Transverse colon (tissue), 4 donors: Measurements from ENCODE around the gene ACP3. TPM values are rescaled to one million over a fixed set of nuclear protein-coding genes. Genes with fewer than 3 reads are reported as not detected.

Experiments
- DNase-seq: peaks from one replicate; pipeline ENCODE4 v3.0.0-alpha.2; 2019
- H3K27ac ChIP-seq, 4 donors: fragments of 200-600 bp; sonication (generic); 2 replicates each; pipeline ENCODE4 v1.5.1; 2016 to 2018; ENCODE audit warnings: inconsistent platforms in 4 of 4
- H3K27me3 ChIP-seq: fragments of 200-600 bp; sonication (generic); 2 replicates; pipeline ENCODE4 v1.5.1; 2017; ENCODE audit warnings: inconsistent platforms
- H3K36me3 ChIP-seq, 4 donors: fragments of 200-600 bp; sonication (generic); 2 replicates each; pipeline ENCODE4 v1.5.1; 2017 to 2019; ENCODE audit warnings: inconsistent platforms in 4 of 4
- H3K4me1 ChIP-seq, 4 donors: fragments of 200-600 bp; sonication (generic); 2 replicates each; pipeline ENCODE4 v1.5.1; 2017 to 2020; ENCODE audit warnings: inconsistent platforms in 4 of 4
- H3K4me3 ChIP-seq, 4 donors: fragments of 200-600 bp; sonication (generic); 1 replicate in 1 of 4; 2 replicates in 3 of 4; pipeline versions ENCODE4 v1.5.1 to v1.6.1; 2017 to 2019; ENCODE audit warnings: inconsistent platforms in 4 of 4
- H3K9me3 ChIP-seq, 2 donors: fragments of 200-600 bp; sonication (generic); 2 replicates each; pipeline ENCODE4 v1.5.1; 2017 to 2019; ENCODE audit warnings: inconsistent platforms in 2 of 2
- EP300 ChIP-seq: sonication (generic); formaldehyde crosslinking; IDR thresholded peaks from one replicate; pipeline ENCODE4 v1.6.1; 2017; ENCODE audit warnings: antibody characterized with exemption, low read depth
- POLR2A ChIP-seq: fragments of 450-650 bp; IDR thresholded peaks from one replicate; pipeline ENCODE4 v1.6.1; 2016; ENCODE audit warnings: antibody characterized with exemption, mild to moderate bottlenecking, moderate library complexity
- POLR2AphosphoS5 ChIP-seq, 3 donors: sonication (generic); formaldehyde crosslinking; IDR thresholded peaks; one replicate each; pipeline ENCODE4 v1.6.1; 2016; ENCODE audit warnings: antibody characterized with exemption in 3 of 3
- WGBS, 2 donors: methylation state at CpG; one replicate each; pipeline ENCODE4 v1.1.5; 2018; ENCODE audit warnings: low coverage in 1 of 2; 5-methylcytosine and 5-hydroxymethylcytosine counted together
- in situ Hi-C, 4 donors: fragments of 200-750 bp; cut with MboI; loops; one replicate each; pipeline versions ENCODE4 v1.15.0 to v1.15.1; 2017; ENCODE audit warnings: low sequenced_read_pairs in 3 of 4, low pct_ligation_motif_present in 1 of 4, low pct_unique_long_range_greater_than_20kb in 1 of 4
- intact Hi-C: fragments of 100-400 bp; cut with DNase I; formaldehyde crosslinking; loops from one replicate; pipeline ENCODE4 v1.15.1; 2023; ENCODE audit warnings: low total_unique reads
- total RNA-seq, 4 donors: library from RNA; depleted of rRNA; stranded (reverse); fragments of >200 nt; gene quantifications; one replicate each; pipeline ENCODE4 v1.1.0, GENCODE V29; 2016
- TF ChIP-seq, protein P1 (sequence below), 5 experiments: fragments of 200-600 bp in 3 of 5; fragments of 450-650 bp in 2 of 5; sonication (generic) in 3 of 5; IDR thresholded peaks; 1 replicate in 2 of 5; 2 replicates in 3 of 5; pipeline ENCODE4 v1.5.1; 2016 to 2017; ENCODE audit warnings: antibody characterized with exemption in 5 of 5, inconsistent platforms in 3 of 5, mild to moderate bottlenecking in 2 of 5, moderate library complexity in 1 of 5

ACP3 gene
- total RNA-seq, 4 donors from 2014 or later, result 3.4 to 22.7 (median 7.6) TPM

DNA sequence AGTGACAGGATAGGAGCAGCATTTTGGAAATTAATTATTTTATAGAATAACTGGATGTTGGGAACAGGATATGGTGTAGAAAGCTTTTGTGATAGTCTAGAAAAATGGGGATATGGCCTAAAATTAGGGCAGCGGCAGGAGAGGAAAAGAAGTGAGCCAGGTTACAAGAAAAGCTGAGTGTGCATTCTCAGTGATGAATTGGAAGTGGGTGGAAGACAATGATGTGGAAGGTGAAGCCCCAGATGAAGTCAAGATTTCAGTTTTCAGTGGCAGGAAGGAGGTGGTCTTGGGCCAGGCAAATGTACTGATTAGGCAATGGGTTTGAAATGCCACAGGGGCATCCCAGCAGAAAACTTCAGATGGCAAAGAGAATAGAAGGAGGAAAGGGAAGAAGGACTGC, 33.6 kb downstream of the ACP3 start:
- no peak overlapping the region for H3K4me3 ChIP-seq
- H3K36me3 ChIP-seq, result no peaks in the 10 kb centered on the region
- no peaks in the 10 kb centered on the region for H3K9me3 ChIP-seq
- H3K4me1 ChIP-seq, result no peaks in the 10 kb centered on the region
- intact Hi-C loops, result no loop called here
- TF ChIP-seq, protein P1, sequence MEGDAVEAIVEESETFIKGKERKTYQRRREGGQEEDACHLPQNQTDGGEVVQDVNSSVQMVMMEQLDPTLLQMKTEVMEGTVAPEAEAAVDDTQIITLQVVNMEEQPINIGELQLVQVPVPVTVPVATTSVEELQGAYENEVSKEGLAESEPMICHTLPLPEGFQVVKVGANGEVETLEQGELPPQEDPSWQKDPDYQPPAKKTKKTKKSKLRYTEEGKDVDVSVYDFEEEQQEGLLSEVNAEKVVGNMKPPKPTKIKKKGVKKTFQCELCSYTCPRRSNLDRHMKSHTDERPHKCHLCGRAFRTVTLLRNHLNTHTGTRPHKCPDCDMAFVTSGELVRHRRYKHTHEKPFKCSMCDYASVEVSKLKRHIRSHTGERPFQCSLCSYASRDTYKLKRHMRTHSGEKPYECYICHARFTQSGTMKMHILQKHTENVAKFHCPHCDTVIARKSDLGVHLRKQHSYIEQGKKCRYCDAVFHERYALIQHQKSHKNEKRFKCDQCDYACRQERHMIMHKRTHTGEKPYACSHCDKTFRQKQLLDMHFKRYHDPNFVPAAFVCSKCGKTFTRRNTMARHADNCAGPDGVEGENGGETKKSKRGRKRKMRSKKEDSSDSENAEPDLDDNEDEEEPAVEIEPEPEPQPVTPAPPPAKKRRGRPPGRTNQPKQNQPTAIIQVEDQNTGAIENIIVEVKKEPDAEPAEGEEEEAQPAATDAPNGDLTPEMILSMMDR (IDR thresholded peaks at IDR 0.05), result no peak
- TF ChIP-seq POLR2A (no peak), EP300 (no peak), POLR2AphosphoS5 (IDR thresholded peaks at IDR 0.05) (no peak)
- H3K27me3 ChIP-seq, result no peaks in the 10 kb centered on the region
- 33 to 83% methylated on average over 1 of the region's 1 CpG for WGBS, 2 donors
- in situ Hi-C loops, result loop anchor here in 3 of 4 donors (10.0 to 25.0 kb wide), 2 partner anchors 54 to 286 kb away; no protein-coding TSS in a partner anchor
- DNase-seq, result no peak
- no peak overlapping the region for H3K27ac ChIP-seq

DNA sequence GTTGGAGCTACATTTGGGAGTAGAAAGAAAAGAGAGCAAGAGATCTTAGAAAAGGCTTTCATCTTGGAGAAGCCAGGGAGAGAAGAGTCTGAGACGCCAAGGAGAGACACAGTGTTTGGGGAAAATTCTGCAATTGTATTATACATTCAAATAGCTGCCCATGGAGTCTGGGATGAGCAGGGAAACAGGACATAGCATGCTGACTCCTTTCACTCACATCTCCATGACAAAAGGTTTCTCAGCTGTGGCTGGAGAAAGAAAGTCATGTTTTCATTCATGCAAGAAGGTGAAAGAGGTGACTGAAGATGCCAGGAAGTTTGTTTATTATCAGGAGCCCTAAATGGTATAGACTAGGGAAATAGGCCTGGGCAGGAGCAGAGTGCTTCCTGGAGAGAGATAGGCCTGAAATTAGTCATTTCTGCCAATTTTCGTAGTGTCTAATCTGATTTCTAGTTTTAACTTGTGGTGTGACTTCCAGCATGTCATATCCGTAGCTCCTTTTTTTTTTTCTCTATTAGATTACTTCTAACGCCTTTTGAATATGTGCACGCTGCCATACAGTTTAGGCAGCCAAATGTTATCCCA, 34.1 kb downstream of the ACP3 start:
- H3K4me1 ChIP-seq, result no peaks in the 10 kb centered on the region
- H3K9me3 ChIP-seq, result no peaks in the 10 kb centered on the region
- intact Hi-C loops (no loop called here), in situ Hi-C loops (loop anchor here in 3 of 4 donors (10.0 to 25.0 kb wide), 2 partner anchors 53 to 286 kb away; no protein-coding TSS in a partner anchor)
- H3K27ac ChIP-seq, result no peak overlapping the region
- no peak for DNase-seq
- no peaks in the 10 kb centered on the region for H3K27me3 ChIP-seq
- no peaks in the 10 kb centered on the region for H3K36me3 ChIP-seq
- 85 to 89% methylated on average over 5 of the region's 5 CpGs for WGBS, 2 donors
- TF ChIP-seq, protein P1 (IDR thresholded peaks at IDR 0.05), result no peak
- TF ChIP-seq POLR2A (no peak), EP300 (no peak), POLR2AphosphoS5 (IDR thresholded peaks at IDR 0.05) (no peak)
- H3K4me3 ChIP-seq, result no peak overlapping the region

DNA sequence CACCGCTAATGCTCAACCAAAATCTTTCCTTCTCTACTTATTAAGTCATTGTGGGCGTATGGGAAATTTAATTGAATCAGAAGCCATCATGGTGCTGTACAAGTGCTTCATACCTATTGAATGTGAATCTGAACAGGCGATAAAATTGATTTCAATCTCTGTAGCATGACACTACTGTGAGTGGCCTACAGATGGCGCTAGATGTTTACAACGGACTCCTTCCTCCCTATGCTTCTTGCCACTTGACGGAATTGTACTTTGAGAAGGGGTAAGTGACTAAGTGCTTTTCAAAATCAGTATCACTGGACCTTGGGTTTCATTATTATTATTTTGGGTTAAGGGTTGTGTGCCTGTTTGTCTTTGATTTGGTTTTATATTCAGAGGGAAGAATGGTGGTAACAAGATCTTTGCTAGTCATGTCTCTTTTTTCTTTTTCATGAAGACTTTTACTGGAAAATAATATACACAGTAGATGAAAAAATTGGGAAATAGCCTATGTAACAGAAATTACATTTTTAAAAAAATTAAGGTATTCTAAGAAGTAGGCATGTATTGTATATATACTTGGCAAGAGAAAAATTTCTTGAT, 35.4 kb downstream of the ACP3 start:
- no peaks in the 10 kb centered on the region for H3K9me3 ChIP-seq
- no peak overlapping the region for H3K27ac ChIP-seq
- in situ Hi-C loops (loop anchor here in 3 of 4 donors (10.0 to 25.0 kb wide), 2 partner anchors 52 to 285 kb away; no protein-coding TSS in a partner anchor), intact Hi-C loops (no loop called here)
- H3K4me1 ChIP-seq, result no peaks in the 10 kb centered on the region
- no peak overlapping the region for H3K4me3 ChIP-seq
- H3K36me3 ChIP-seq, result no peaks in the 10 kb centered on the region
- TF ChIP-seq POLR2A, result no peak
- no peak for TF ChIP-seq POLR2AphosphoS5 (IDR thresholded peaks at IDR 0.05)
- no peak for TF ChIP-seq EP300
- TF ChIP-seq, protein P1 (IDR thresholded peaks at IDR 0.05), result peak; percentile 83 to 93 (median 87)
- peak; percentile 70 for DNase-seq
- 12 to 17% methylated on average over 5 to 6 of the region's 6 CpGs for WGBS, 2 donors
- no peaks in the 10 kb centered on the region for H3K27me3 ChIP-seq

DNA sequence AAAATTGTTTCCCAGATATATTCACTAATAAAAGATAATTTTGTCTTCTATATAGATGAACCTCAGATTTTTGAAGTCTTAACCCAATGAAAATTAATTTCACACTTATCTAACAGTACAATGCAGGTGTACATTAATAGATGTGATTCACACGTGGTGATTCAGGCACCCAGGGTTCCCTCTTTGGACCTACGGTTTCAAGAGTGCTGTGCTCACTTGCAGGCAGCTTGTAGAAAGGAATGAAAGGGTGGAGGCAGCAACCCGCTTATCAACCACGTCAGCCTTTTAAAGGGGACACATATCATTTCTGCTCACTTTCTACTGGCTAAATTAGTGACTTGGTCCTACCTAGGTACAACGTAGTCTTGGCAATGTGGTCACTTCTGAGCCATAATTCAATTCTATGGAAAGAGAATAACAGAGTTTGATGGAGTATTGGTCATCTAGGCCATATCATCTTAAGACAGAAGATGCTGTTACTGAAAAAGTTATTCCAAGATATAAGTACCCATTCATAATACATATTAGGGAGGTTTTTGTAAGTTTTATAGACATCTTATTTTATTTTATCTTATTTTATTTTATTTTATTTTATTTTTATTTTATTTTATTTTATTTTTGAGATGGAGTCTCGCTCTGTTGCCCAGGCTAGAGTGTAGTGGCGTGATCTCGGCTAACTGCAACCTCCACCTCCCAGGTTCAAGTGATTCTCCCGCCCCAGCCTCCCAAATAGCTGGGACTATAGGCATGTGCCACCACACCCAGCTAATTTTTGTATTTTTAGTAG, 37.9 kb downstream of the ACP3 start:
- WGBS, 2 donors, result 82 to 93% methylated on average over 6 to 9 of the region's 9 CpGs
- no peak for DNase-seq
- Histone ChIP-seq H3K4me3 (no peak overlapping the region), H3K36me3 (no peaks in the 10 kb centered on the region), H3K27me3 (no peaks in the 10 kb centered on the region), H3K9me3 (no peaks in the 10 kb centered on the region), H3K27ac (no peak overlapping the region), H3K4me1 (no peaks in the 10 kb centered on the region)
- intact Hi-C loops, result no loop called here
- in situ Hi-C loops, result loop anchor here in 3 of 4 donors (10.0 to 25.0 kb wide), 2 partner anchors 50 to 282 kb away; no protein-coding TSS in a partner anchor
- TF ChIP-seq, protein P1 (IDR thresholded peaks at IDR 0.05), result no peak
- TF ChIP-seq POLR2AphosphoS5 (IDR thresholded peaks at IDR 0.05), result no peak
- TF ChIP-seq POLR2A, result no peak
- no peak for TF ChIP-seq EP300
